ENCODE measurements around the gene ANKHD1. TPM values are rescaled to one million over a fixed set of nuclear protein-coding genes. Genes with fewer than 3 reads are reported as not detected.
A peak's percentile ranks its signal among the peaks of the same experiment; 100 is the strongest.

The ANKHD1 gene
- total and polyA plus RNA-seq, 7 donors = 31.2 to 86.1 (median 57.1) TPM

GRCh38 chr5:140557965-140558364 lies 156.3 kb downstream of the ANKHD1 start:
- Histone ChIP-seq H3K27ac (peak overlapping the region; percentile 94), H3K36me3 (ENCODE audit: insufficient read depth in 1 of 2, low read depth in 1 of 2) (peaks cover 0 to 46% of the 10 kb centered on the region in 2 donors), H3K27me3 (ENCODE audit: insufficient read depth in 3 of 3, low read length in 2 of 3) (no peaks in the 10 kb centered on the region), H3K4me3 (peak overlapping the region; percentile 86), H3K9me3 (no peaks in the 10 kb centered on the region), H3K4me1 (peaks cover 36% of the 10 kb centered on the region)
- ATAC-seq = no peak
- no peak for DNase-seq
- 78 to 86% (median 85%) methylated on average over 3 of the region's 3 CpGs for WGBS, 3 donors
- no peak for TF ChIP-seq CTCF (IDR thresholded peaks at IDR 0.05)
- intact Hi-C loops (cut with DNase I) = no loop called here

- ATAC-seq (no peak), DNase-seq (no peak)
- 89 to 93% (median 92%) methylated on average over 9 of the region's 9 CpGs for WGBS, 3 donors
- no peak for TF ChIP-seq CTCF (IDR thresholded peaks at IDR 0.05)
- Histone ChIP-seq H3K36me3 (ENCODE audit: insufficient read depth in 1 of 2, low read depth in 1 of 2) (peaks cover 0 to 40% of the 10 kb centered on the region in 2 donors), H3K4me3 (no peak overlapping the region), H3K4me1 (peaks cover 41% of the 10 kb centered on the region), H3K27me3 (ENCODE audit: insufficient read depth in 3 of 3, low read length in 2 of 3) (no peaks in the 10 kb centered on the region), H3K9me3 (no peaks in the 10 kb centered on the region), H3K27ac (peak overlapping the region; percentile 94)
- intact Hi-C loops (cut with DNase I) = no loop called here
Observed at GRCh38 chr5:140558542-140558941, 156.9 kb downstream of the ANKHD1 start.

GRCh38 chr5:140560227-140560626 lies 158.6 kb downstream of the ANKHD1 start:
- no peaks in the 10 kb centered on the region for H3K9me3 ChIP-seq
- TF ChIP-seq CTCF (IDR thresholded peaks at IDR 0.05) = no peak
- H3K4me3 ChIP-seq = no peak overlapping the region
- 85 to 92% (median 86%) methylated on average over 10 of the region's 10 CpGs for WGBS, 3 donors
- H3K4me1 ChIP-seq = peaks cover 39% of the 10 kb centered on the region
- DNase-seq (no peak), ATAC-seq (no peak)
- H3K36me3 ChIP-seq (ENCODE audit: insufficient read depth in 1 of 2, low read depth in 1 of 2) = peaks cover 0 to 38% of the 10 kb centered on the region in 2 donors
- H3K27ac ChIP-seq = no peak overlapping the region
- intact Hi-C loops (cut with DNase I) = no loop called here
- no peaks in the 10 kb centered on the region for H3K27me3 ChIP-seq (ENCODE audit: insufficient read depth in 3 of 3, low read length in 2 of 3)

- 70 to 78% (median 72%) methylated on average over 10 of the region's 10 CpGs for WGBS, 3 donors
Observed at GRCh38 chr5:140561753-140562523, 160.3 kb downstream of the ANKHD1 start.

More at GRCh38 chr5:140561753-140562523, 160.3 kb downstream of the ANKHD1 start:
- peaks cover 43% of the 10 kb centered on the region for H3K4me1 ChIP-seq
- no peak for DNase-seq
- intact Hi-C loops (cut with DNase I) = no loop called here
- ATAC-seq = no peak
- no peaks in the 10 kb centered on the region for H3K9me3 ChIP-seq
- no peak overlapping the region for H3K4me3 ChIP-seq
- H3K27me3 ChIP-seq (ENCODE audit: insufficient read depth in 3 of 3, low read length in 2 of 3) = no peaks in the 10 kb centered on the region
- peaks cover 7 to 53% of the 10 kb centered on the region in 2 donors for H3K36me3 ChIP-seq (ENCODE audit: insufficient read depth in 1 of 2, low read depth in 1 of 2)
- TF ChIP-seq CTCF (IDR thresholded peaks at IDR 0.05) = no peak
- H3K27ac ChIP-seq = peak overlapping the region; percentile 37

Measured in psoas muscle (tissue), 8 donors.